Activated T-helper 1 cell treated with anti-CD3 and anti-CD28 coated beads, Interleukin-2, amount 50 U/mL, for 16 hours (primary cell): ENCODE results near the gene CCT6B.

Source experiments
- DNase-seq, 2 donors: peaks; one replicate each; pipeline ENCODE4 v3.0.0-alpha.2; 2020; ENCODE audit warnings: low read depth in 1 of 2, low spot score in 1 of 2

The CCT6B gene

GRCh38 chr17:34892461-34893249 is 68.6 kb downstream of the CCT6B start:
- no peak for DNase-seq

- DNase-seq = no peak
Measured at GRCh38 chr17:34886831-34887230, 74.4 kb downstream of the CCT6B start.

- no peak for DNase-seq
Measured at GRCh38 chr17:34885076-34885475, 76.2 kb downstream of the CCT6B start.

GRCh38 chr17:34884597-34884996 is 76.7 kb downstream of the CCT6B start:
- no peak for DNase-seq

- no peak for DNase-seq
Measured at GRCh38 chr17:34883106-34884000, 77.9 kb downstream of the CCT6B start.

GRCh38 chr17:34879146-34879545 is 82.1 kb downstream of the CCT6B start:
- no peak for DNase-seq
